ENCODE measurements around the gene C2orf69. TPM values are rescaled to one million over a fixed set of nuclear protein-coding genes. Genes with fewer than 3 reads are reported as not detected.

The C2orf69 gene
- total RNA-seq, 4 donors from 2014 or later = 11.5 to 15.4 (median 12.5) TPM

DNA sequence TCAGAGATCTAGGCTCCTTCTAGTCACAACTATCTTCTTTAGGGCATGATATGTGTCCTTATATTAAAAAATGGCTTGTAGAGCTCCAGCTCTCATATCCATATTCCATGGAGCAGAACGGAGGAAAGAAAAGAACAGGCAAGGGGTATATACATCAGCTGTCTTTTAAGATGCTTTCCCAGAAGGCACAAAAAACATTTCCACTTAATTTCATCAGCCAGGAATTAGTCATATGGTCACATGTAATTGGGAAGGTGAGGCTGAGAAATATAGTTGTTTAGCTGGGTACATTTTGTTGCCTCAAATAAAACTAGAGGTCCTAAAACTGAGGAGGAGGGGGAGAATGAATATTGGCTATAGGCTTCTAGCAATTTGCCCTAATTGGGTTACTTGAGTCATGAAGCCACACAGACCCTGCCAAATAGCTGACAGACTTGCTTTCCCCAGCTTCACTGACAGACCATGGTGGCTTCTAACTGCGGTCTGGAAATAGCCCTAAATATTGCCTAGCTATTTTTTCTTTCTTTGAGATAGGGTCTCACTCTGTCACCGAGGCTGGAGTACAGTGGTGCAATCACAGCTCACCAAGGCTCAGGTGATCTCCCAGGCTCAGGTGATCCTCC, 64.3 kb downstream of the C2orf69 start:
- TF ChIP-seq, protein P1, sequence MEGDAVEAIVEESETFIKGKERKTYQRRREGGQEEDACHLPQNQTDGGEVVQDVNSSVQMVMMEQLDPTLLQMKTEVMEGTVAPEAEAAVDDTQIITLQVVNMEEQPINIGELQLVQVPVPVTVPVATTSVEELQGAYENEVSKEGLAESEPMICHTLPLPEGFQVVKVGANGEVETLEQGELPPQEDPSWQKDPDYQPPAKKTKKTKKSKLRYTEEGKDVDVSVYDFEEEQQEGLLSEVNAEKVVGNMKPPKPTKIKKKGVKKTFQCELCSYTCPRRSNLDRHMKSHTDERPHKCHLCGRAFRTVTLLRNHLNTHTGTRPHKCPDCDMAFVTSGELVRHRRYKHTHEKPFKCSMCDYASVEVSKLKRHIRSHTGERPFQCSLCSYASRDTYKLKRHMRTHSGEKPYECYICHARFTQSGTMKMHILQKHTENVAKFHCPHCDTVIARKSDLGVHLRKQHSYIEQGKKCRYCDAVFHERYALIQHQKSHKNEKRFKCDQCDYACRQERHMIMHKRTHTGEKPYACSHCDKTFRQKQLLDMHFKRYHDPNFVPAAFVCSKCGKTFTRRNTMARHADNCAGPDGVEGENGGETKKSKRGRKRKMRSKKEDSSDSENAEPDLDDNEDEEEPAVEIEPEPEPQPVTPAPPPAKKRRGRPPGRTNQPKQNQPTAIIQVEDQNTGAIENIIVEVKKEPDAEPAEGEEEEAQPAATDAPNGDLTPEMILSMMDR (IDR thresholded peaks at IDR 0.05) = no peak
- no peak for ATAC-seq (ENCODE audit: low FRiP score)
- DNase-seq (ENCODE audit: low spot score) = no peak

Small RNA genes within 50 kb of the gene (small RNA-seq; reads per million reads assigned to genes)
- gene AC108032.1 (not detected), gene RN7SL717P (not detected)

Other genes with a start within 250 kb of the C2orf69 start
- gene FTCDNL1, start 60.1 kb upstream of the C2orf69 start, total RNA-seq = 1 to 10 TPM; 1.9 to 4.5 (median 3.0) TPM
- gene TYW5, start 44.2 kb downstream of the C2orf69 start, total RNA-seq = 1 to 10 TPM; 4.1 to 9.5 (median 7.2) TPM
- gene MAIP1, start 44.3 kb downstream of the C2orf69 start, total RNA-seq = 10 to 100 TPM; 10.2 to 21.7 (median 20.0) TPM

Measured in omental fat pad (tissue), 4 donors.